GM12874 (cell line): ENCODE measurements around the gene ATP8B4.

Experiments used
- TF ChIP-seq, protein P1 (sequence below): IDR thresholded peaks from 2 replicates; pipeline ENCODE4 v1.5.1; 2011; ENCODE audit warnings: low read depth, mild to moderate bottlenecking, control low read depth, low read length, moderate library complexity; ENCODE audit not compliant: insufficient read depth

ATP8B4 gene

DNA sequence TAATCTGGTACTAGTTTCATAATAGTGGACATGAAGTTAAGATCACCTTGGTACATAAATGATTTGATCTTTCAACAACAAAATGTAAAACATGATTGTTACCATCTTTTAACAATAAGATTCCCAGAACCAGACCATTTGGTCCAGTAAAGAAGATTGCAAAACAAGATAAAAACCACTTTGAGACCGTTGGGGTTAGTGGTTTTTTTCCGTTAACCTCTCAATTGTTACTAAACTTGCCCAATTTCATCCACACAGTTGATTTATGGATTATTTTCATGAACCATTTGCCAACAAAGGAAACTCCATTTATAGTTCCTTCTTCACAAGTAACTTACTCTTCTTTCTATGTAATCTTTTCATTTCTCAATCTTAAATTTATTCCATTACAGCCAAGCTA lies 53.8 kb downstream of the ATP8B4 start:
- TF ChIP-seq, protein P1, sequence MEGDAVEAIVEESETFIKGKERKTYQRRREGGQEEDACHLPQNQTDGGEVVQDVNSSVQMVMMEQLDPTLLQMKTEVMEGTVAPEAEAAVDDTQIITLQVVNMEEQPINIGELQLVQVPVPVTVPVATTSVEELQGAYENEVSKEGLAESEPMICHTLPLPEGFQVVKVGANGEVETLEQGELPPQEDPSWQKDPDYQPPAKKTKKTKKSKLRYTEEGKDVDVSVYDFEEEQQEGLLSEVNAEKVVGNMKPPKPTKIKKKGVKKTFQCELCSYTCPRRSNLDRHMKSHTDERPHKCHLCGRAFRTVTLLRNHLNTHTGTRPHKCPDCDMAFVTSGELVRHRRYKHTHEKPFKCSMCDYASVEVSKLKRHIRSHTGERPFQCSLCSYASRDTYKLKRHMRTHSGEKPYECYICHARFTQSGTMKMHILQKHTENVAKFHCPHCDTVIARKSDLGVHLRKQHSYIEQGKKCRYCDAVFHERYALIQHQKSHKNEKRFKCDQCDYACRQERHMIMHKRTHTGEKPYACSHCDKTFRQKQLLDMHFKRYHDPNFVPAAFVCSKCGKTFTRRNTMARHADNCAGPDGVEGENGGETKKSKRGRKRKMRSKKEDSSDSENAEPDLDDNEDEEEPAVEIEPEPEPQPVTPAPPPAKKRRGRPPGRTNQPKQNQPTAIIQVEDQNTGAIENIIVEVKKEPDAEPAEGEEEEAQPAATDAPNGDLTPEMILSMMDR: no peak

DNA sequence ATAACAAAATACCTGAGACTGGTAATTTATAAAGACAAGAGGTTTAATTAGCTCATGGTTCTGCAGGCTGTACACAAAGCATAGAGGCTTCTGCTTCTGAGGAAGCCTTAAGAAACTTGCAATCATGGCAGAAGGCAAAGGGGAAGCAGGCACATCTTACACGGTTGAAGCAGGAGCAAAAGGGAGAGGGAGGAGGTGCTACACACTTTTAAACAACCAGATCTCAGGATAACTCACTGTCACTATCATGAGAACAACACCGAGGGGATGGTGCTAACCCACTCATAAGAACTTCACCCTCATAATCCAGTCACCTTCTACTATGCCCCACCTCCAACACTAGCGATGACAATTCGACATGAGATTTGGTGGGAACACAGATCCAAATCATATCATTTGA lies 54.4 kb downstream of the ATP8B4 start:
- TF ChIP-seq, protein P1: no peak

DNA sequence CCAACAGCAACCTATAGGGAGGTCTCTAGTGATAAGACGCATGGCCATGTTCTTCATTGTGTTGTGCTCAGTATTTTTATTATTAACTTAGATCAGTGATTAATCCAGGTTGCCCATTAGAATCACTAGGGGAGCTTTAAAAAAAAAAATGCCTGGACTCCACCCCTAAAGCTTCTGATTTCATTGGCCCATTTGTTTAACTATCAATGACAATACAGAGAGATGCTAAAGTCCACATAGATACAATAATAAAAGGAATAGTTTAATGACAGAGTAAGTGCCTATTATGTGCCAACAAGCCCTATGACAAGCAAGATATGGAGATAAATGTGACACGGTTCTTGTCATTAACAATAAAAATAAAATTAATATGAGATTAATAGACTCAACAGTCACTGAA lies 55.8 kb downstream of the ATP8B4 start:
- TF ChIP-seq, protein P1: no peak

DNA sequence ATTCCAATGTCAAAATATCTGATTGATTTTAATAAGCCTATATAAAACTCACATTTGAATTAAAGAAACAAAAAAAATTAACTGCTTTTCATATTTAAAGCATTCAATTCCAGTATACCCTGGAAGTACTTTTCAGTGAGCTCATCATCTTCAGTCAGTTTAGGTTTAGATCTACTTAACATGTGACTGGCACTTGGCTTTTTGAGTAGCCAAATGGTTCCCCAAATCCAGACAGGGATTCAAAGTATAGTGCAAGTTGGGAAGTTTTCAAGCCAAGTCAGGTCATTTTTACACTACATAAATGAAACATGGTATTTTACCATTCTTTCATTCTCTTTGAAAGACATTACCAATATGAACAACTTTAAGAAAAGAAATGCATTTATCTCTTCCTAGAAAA lies 57.5 kb downstream of the ATP8B4 start:
- TF ChIP-seq, protein P1: no peak

DNA sequence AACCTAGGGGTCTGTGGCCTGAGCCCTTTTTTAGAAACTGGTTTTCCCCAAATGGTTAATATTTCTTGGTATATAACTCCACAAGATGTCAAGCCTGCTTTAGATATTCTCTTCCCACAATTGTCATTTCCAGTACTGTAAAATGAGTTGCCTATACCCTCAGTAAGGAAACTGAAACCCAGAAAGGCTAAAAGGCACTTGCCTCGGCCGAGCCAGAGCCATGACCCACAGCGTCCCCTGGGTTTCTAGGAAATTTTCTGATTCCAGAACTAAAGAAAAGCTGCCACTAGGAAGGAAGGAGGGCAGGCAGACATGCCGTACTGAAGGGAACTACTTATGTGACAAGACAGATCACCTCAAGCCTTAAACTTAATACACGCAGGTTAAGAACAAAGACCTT lies 59.1 kb downstream of the ATP8B4 start:
- TF ChIP-seq, protein P1: no peak

DNA sequence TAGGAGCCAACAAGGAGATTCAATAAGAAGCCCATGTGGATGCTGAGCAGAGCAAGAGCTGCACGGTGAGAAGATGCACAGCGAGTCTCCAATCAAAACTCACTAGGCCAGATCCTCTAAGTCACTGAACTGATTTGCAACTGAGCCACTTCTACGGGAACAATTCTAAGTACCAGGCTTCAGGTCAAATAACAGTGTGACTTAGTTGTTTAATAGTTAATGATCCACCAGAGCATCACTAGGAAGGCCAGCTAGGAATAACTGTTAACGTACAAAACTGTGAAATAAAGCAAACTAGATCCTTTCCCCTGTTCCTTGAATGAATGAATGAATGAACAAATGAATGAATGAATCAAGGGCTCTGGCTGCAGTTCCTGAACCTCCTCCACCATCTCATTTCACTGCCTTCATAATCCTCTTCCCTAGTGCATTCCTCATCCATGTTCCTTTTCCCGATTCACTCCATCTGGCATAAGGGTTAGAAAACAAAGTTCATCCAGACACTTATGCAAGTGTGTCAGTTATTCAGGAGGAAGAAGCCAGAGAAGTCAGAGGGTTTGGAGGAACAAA lies 59.7 kb downstream of the ATP8B4 start:
- TF ChIP-seq, protein P1: no peak

DNA sequence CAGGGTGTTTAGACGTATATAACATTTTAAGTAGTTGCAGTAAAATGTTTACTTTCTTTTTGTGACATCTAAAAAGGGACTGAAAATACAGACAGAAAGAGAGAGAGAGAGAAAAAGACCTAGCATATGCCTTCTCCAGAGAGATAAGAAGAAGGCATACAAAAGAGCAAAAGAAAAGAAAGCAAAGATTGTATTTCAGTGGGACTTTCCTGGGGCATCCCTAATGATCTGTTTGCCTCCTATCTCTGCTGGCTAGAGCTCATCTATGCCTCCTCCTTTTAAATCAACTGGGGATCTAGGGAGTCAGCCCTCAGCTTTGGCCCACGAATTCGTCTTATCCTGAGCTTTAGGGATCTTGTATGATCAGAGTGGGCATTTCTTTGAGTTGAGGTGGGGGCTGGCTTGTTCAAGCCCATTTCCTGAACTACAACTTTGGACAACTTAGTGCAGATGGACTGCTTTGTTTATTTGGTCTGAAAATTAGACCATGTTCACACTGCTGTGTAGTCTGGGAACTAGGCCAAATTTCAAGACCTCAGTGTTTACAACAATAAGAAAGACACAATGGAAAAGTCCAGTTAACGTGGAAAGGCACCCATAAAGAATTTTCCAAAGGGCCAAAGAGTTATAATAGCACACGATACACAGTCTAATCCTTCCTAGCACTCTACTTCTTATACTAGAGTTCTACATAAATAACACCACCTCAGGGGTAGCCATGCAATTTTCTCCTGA lies 61.0 kb downstream of the ATP8B4 start:
- TF ChIP-seq, protein P1: no peak
